SK-N-SH (cell line): ENCODE results near the gene HAND1. TPM values are rescaled to one million over a fixed set of nuclear protein-coding genes. Genes with fewer than 3 reads are reported as not detected.
A peak's percentile ranks its signal among the peaks of the same experiment; 100 is the strongest.

Experiments
- CTCF ChIA-PET: fragments of 300-600, 350-600 bp; formaldehyde crosslinking; extraction: SDS; loops from one replicate; lab custom pipeline; 2021; lab: Yijun Ruan, JAX
- POLR2A ChIA-PET: fragments of 350-600 bp; sonication (Branson Sonifier 250); formaldehyde crosslinking; extraction: SDS; loops from one replicate; lab custom pipeline; 2020; ENCODE audit warnings: antibody characterized with exemption, inconsistent platforms; lab: Yijun Ruan, JAX
- DNase-seq: peaks from one replicate; pipeline ENCODE4 v3.0.0; 2012
- H2AFZ ChIP-seq: fragments of 200-600 bp; sonication (generic); 2 replicates; pipeline ENCODE4 v1.8.1; 2016; ENCODE audit warnings: antibody characterized with exemption, mild to moderate bottlenecking, low read depth
- H3F3A ChIP-seq: fragments of 200-600 bp; sonication (generic); replicated peaks from 2 replicates; pipeline ENCODE3; 2016; ENCODE audit warnings: antibody characterized with exemption, mild to moderate bottlenecking; ENCODE audit not compliant: insufficient read depth
- H3K27ac ChIP-seq, 2 experiments: fragments of 200-500 bp in 1 of 2; fragments of 200-600 bp in 1 of 2; sonication (Bioruptor generic) in 1 of 2; sonication (generic), shearing (Covaris generic) in 1 of 2; 2 replicates each; pipeline versions ENCODE4 v1.5.1 to v1.6.1; 2014 to 2016; ENCODE audit warnings: low read depth in 2 of 2, inconsistent platforms in 1 of 2, low read length in 1 of 2, mild to moderate bottlenecking in 1 of 2, mixed read lengths in 1 of 2
- H3K27me3 ChIP-seq: fragments of 200-600 bp; sonication (generic), shearing (Covaris generic); 2 replicates; pipeline ENCODE4 v1.6.1; 2016; ENCODE audit warnings: mixed run types; ENCODE audit not compliant: insufficient read depth
- H3K36me3 ChIP-seq, 2 experiments: fragments of 200-500 bp in 1 of 2; fragments of 200-600 bp in 1 of 2; sonication (Bioruptor generic) in 1 of 2; sonication (generic) in 1 of 2; replicated peaks in 1 of 2; 2 replicates each; pipeline versions ENCODE3 to v1.5.1; 2014 to 2016; ENCODE audit warnings: low read length in 1 of 2, mild to moderate bottlenecking in 1 of 2; ENCODE audit not compliant: insufficient read depth in 2 of 2, control insufficient read depth in 1 of 2
- H3K4me1 ChIP-seq, 2 experiments: fragments of 200-500 bp in 1 of 2; fragments of 200-600 bp in 1 of 2; sonication (Bioruptor generic) in 1 of 2; sonication (generic), shearing (Covaris generic) in 1 of 2; 2 replicates each; pipeline versions ENCODE4 v1.5.1 to v1.6.1; 2014 to 2016; ENCODE audit warnings: low read depth in 1 of 2, low read length in 1 of 2, mixed run types in 1 of 2; ENCODE audit not compliant: insufficient read depth in 2 of 2, control insufficient read depth in 1 of 2
- H3K4me2 ChIP-seq: fragments of 200-600 bp; sonication (generic), shearing (Covaris generic); 2 replicates; pipeline ENCODE4 v1.6.1; 2017; ENCODE audit warnings: mixed run types
- H3K4me3 ChIP-seq, 2 experiments: fragments of 200-500 bp in 1 of 2; fragments of 200-600 bp in 1 of 2; sonication (Bioruptor generic) in 1 of 2; sonication (generic), shearing (Covaris generic) in 1 of 2; 2 replicates each; pipeline versions ENCODE4 v1.5.1 to v1.8.1; 2014 to 2016; ENCODE audit warnings: low read depth in 2 of 2, inconsistent platforms in 1 of 2, low read length in 1 of 2, mild to moderate bottlenecking in 1 of 2, mixed read lengths in 1 of 2, moderate library complexity in 1 of 2
- H3K79me2 ChIP-seq: fragments of 200-600 bp; sonication (generic); 2 replicates; pipeline ENCODE4 v1.8.1; 2017; ENCODE audit warnings: mild to moderate bottlenecking; ENCODE audit not compliant: insufficient read depth
- H3K9ac ChIP-seq: fragments of 200-600 bp; sonication (generic); 2 replicates; pipeline ENCODE4 v1.6.1; 2017; ENCODE audit warnings: mixed run types
- H3K9me2 ChIP-seq: fragments of 200-600 bp; sonication (generic); 2 replicates; pipeline ENCODE4 v1.6.1; 2017; ENCODE audit warnings: mixed run types
- H3K9me3 ChIP-seq: fragments of 200-600 bp; sonication (generic); 2 replicates; pipeline ENCODE4 v1.6.1; 2017; ENCODE audit warnings: mixed run types, mild to moderate bottlenecking, moderate library complexity
- H4K20me1 ChIP-seq: fragments of 200-600 bp; sonication (generic); 2 replicates; pipeline ENCODE4 v1.6.1; 2017; ENCODE audit warnings: mild to moderate bottlenecking, mixed run types; ENCODE audit not compliant: insufficient read depth
- CHD2 ChIP-seq: fragments of 150-350 bp; IDR thresholded peaks from 2 replicates; pipeline ENCODE4 v1.6.1; 2018; ENCODE audit warnings: low read length; ENCODE audit not compliant: partially characterized antibody
- EP300 ChIP-seq, 2 experiments: IDR thresholded peaks; 2 replicates each; pipeline versions ENCODE4 v1.4.0 to v1.6.1; 2012; ENCODE audit warnings: borderline replicate concordance in 1 of 2, low read depth in 1 of 2, low read length in 1 of 2
- EZH2phosphoT487 ChIP-seq: fragments of 200-600 bp; sonication (generic); IDR thresholded peaks from 2 replicates; pipeline ENCODE4 v1.6.1; 2017; ENCODE audit warnings: low read depth, mixed run types, mild to moderate bottlenecking, antibody characterized with exemption, moderate library complexity, borderline replicate concordance
- FOSL2 ChIP-seq: IDR thresholded peaks from 2 replicates; pipeline ENCODE4 v1.4.0; 2012; ENCODE audit warnings: low read depth, mild to moderate bottlenecking, moderate library complexity, borderline replicate concordance
- FOXJ3 ChIP-seq: sonication (generic); formaldehyde crosslinking; IDR thresholded peaks from 2 replicates; pipeline ENCODE4 v1.5.1; 2020; ENCODE audit warnings: mild to moderate bottlenecking, missing genetic modification reagents
- GABPA ChIP-seq: IDR thresholded peaks from 2 replicates; pipeline ENCODE4 v1.4.0; 2012; ENCODE audit warnings: low read depth, mild to moderate bottlenecking
- IRF3 ChIP-seq: fragments of 150-350 bp; IDR thresholded peaks from 2 replicates; pipeline ENCODE4 v1.6.1; 2016; ENCODE audit warnings: mild to moderate bottlenecking, low read depth, low read length
- JUND ChIP-seq: IDR thresholded peaks from 2 replicates; pipeline ENCODE4 v1.4.0; 2012
- MEF2A ChIP-seq: IDR thresholded peaks from 2 replicates; pipeline ENCODE4 v1.4.0; 2012; ENCODE audit warnings: low read depth, borderline replicate concordance
- MXI1 ChIP-seq: IDR thresholded peaks from 2 replicates; pipeline ENCODE4 v1.6.1; 2012; ENCODE audit warnings: mild to moderate bottlenecking, low read depth, low read length, improper control_type of control experiment
- NFIC ChIP-seq: IDR thresholded peaks from 2 replicates; pipeline ENCODE4 v1.4.0; 2012; ENCODE audit warnings: borderline replicate concordance
- NRF1 ChIP-seq: IDR thresholded peaks from 2 replicates; pipeline ENCODE4 v1.6.1; 2012; ENCODE audit warnings: low read depth, mild to moderate bottlenecking, low read length
- POLR2AphosphoS5 ChIP-seq: IDR thresholded peaks from 2 replicates; pipeline ENCODE4 v1.6.1; 2012; ENCODE audit warnings: low read depth, low read length
- RAD21 ChIP-seq: IDR thresholded peaks from 2 replicates; pipeline ENCODE4 v1.6.1; 2012; ENCODE audit warnings: mild to moderate bottlenecking, low read length
- RCOR1 ChIP-seq: fragments of 150-350 bp; IDR thresholded peaks from 2 replicates; pipeline ENCODE4 v1.6.1; 2017; ENCODE audit warnings: antibody characterized with exemption, low read length
- REST ChIP-seq: IDR thresholded peaks from 2 replicates; pipeline ENCODE4 v1.6.1; 2012; ENCODE audit warnings: mild to moderate bottlenecking, low read depth, low read length, moderate library complexity
- RFX5 ChIP-seq: IDR thresholded peaks from 2 replicates; pipeline ENCODE4 v1.6.1; 2012; ENCODE audit warnings: mild to moderate bottlenecking, improper control_type of control experiment, low read length
- RXRA ChIP-seq: IDR thresholded peaks from 2 replicates; pipeline ENCODE4 v1.4.0; 2012; ENCODE audit warnings: low read depth, mild to moderate bottlenecking, borderline replicate concordance
- SIN3A ChIP-seq: IDR thresholded peaks from 2 replicates; pipeline ENCODE4 v1.6.1; 2012; ENCODE audit warnings: low read depth, mild to moderate bottlenecking, low read length, moderate library complexity, borderline replicate concordance
- TAF1 ChIP-seq: IDR thresholded peaks from 2 replicates; pipeline ENCODE4 v1.6.1; 2012; ENCODE audit warnings: low read depth, mild to moderate bottlenecking, low read length, moderate library complexity, borderline replicate concordance
- TCF12 ChIP-seq: IDR thresholded peaks from 2 replicates; pipeline ENCODE4 v1.4.0; 2012
- TEAD4 ChIP-seq: IDR thresholded peaks from 2 replicates; pipeline ENCODE4 v1.4.0; 2012; ENCODE audit warnings: mild to moderate bottlenecking, borderline replicate concordance; ENCODE audit not compliant: insufficient read depth
- USF1 ChIP-seq: IDR thresholded peaks from 2 replicates; pipeline ENCODE4 v1.4.0; 2012; ENCODE audit warnings: low read depth, borderline replicate concordance
- USF2 ChIP-seq: fragments of 150-350 bp; IDR thresholded peaks from 2 replicates; pipeline ENCODE4 v1.6.1; 2017; ENCODE audit warnings: antibody characterized with exemption, low read length, low read depth, borderline replicate concordance
- YY1 ChIP-seq: IDR thresholded peaks from 2 replicates; pipeline ENCODE4 v1.4.0; 2012; ENCODE audit warnings: low read depth, mild to moderate bottlenecking
- ZBTB33 ChIP-seq: IDR thresholded peaks from 2 replicates; pipeline ENCODE4 v1.4.0; 2012; ENCODE audit warnings: low read depth, borderline replicate concordance
- WGBS: methylation state at CpG from one replicate; pipeline ENCODE4 v1.1.6; 2017; ENCODE audit warnings: low lambda C conversion rate; 5-methylcytosine and 5-hydroxymethylcytosine counted together
- polyA plus RNA-seq, 3 experiments: library from polyadenylated mRNA; depleted of rRNA; stranded (reverse); fragments of >200 nt; gene quantifications; 2 replicates each; pipeline ENCODE4 v1.2.3, GENCODE V29; 2012

Gene HAND1
- polyA plus RNA-seq, 1 of the 3 experiments (the other 2 are of a cell fraction) = 1.1 TPM

GRCh38 chr5:154518438-154518867 is 40.4 kb upstream of the HAND1 start:
- Histone ChIP-seq H3K27ac (peak overlapping the region in 1 of 2 experiments; percentile 100; a peak in 3 of 4 replicates), H3K9me2 (no peaks in the 10 kb centered on the region), H3K9me3 (no peaks in the 10 kb centered on the region), H3K27me3 (no peaks in the 10 kb centered on the region; the same call in 1 of the 2 replicates), H4K20me1 (no peaks in the 10 kb centered on the region; the same call in 1 of the 2 replicates), H3K79me2 (no peaks in the 10 kb centered on the region), H3K4me2 (no peak overlapping the region), H3F3A (no peaks in the 10 kb centered on the region), H3K4me1 (peaks cover 0 to 73% of the 10 kb centered on the region in 2 experiments; a peak in 2 of 4 replicates), H3K36me3 (no peaks in the 10 kb centered on the region), H3K4me3 (no peak overlapping the region), H3K9ac (no peak overlapping the region), H2AFZ (no peak overlapping the region)
- 32% methylated on average over 2 of the region's 8 CpGs for WGBS
- ChIA-PET POLR2A (interaction anchor here (0.7 to 6.5 kb wide), 11 partner anchors 10 to 86 kb away, joined by 3 to 87 read pairs (median 5); no protein-coding TSS in a partner anchor), CTCF (interaction anchor here (0.8 to 16.5 kb wide), 10 partner anchors 10 to 92 kb away, joined by 3 to 295 read pairs (median 40); partner anchors contain the start of gene HAND1)
- peak; percentile 72 for DNase-seq
- no peak for TF ChIP-seq NFIC
- no peak for TF ChIP-seq ZBTB33
- 0 out of 2 replicates have a peak, but pooled peaks have one; percentile 19 for TF ChIP-seq RAD21
- no peak for TF ChIP-seq SIN3A
- no peak for TF ChIP-seq USF1
- no peak for TF ChIP-seq IRF3
- TF ChIP-seq FOSL2 = no peak
- peak; percentile 29; the same call in 1 of the 2 replicates for TF ChIP-seq USF2
- peak; percentile 83; the same call in 1 of the 2 replicates for TF ChIP-seq RCOR1
- no peak for TF ChIP-seq TEAD4
- TF ChIP-seq TAF1 = no peak
- peak in 1 of 2 experiments; percentile 99; a peak in 2 of 4 replicates for TF ChIP-seq EP300 (IDR thresholded peaks at IDR 0.05; ENCODE audit: borderline replicate concordance in 1 of 2, low read depth in 1 of 2, low read length in 1 of 2)
- peak; percentile 89 for TF ChIP-seq FOXJ3
- TF ChIP-seq JUND = no peak
- TF ChIP-seq CHD2 = peak; percentile 87
- no peak for TF ChIP-seq GABPA
- TF ChIP-seq MXI1 = peak; percentile 98
- TF ChIP-seq REST = no peak
- peak; percentile 66 for TF ChIP-seq TCF12
- no peak for TF ChIP-seq RFX5
- no peak for TF ChIP-seq EZH2phosphoT487
- no peak for TF ChIP-seq YY1
- TF ChIP-seq MEF2A = no peak
- no peak for TF ChIP-seq NRF1
- TF ChIP-seq POLR2AphosphoS5 = peak; percentile 32; the same call in 1 of the 2 replicates
- no peak for TF ChIP-seq RXRA
